ENCODE data around the gene MMAB. TPM values are rescaled to one million over a fixed set of nuclear protein-coding genes. Genes with fewer than 3 reads are reported as not detected.

MMAB gene
- polyA plus RNA-seq, 4 donors = 23.9 to 95.9 (median 33.1) TPM

DNA sequence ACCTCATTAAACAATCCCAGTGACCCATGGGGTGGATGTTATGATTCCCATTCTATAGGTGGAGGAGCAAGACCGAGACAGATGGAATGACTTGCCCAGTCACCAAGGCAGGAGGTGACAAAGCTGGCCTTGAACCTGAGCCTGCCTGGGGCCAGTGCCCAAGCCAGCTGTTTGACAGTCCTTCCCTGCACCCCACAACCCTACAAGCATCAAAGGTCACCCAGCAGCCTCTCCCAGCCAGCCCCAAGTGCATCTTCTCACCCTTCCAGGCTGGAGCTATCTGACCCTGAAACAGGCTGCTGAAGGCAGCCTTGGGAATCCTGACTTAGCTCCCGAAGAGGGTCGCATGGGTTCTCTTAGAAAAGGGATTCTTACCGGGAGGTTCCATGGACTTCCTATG lies 20.3 kb downstream of the MMAB start:
- H3K9me3 ChIP-seq (ENCODE audit: control insufficient read depth in 2 of 2, insufficient read depth in 1 of 2, low read depth in 1 of 2, low read length in 1 of 2) = no peaks in the 10 kb centered on the region
- 33 to 70% (median 52%) methylated on average over 4 of the region's 4 CpGs for WGBS, 3 donors
- DNase-seq (no peak), FAIRE-seq (no peak)
- H3K4me3 ChIP-seq (ENCODE audit: low read depth in 1 of 3, low read length in 3 of 3) = no peak overlapping the region
- H3K36me3 ChIP-seq (ENCODE audit: control insufficient read depth in 3 of 3, insufficient read depth in 2 of 3, low read depth in 1 of 3, low read length in 3 of 3) = peaks cover 0 to 24% (median 0%) of the 10 kb centered on the region in 3 donors
- peaks cover 0 to 19% (median 4%) of the 10 kb centered on the region in 3 donors for H3K27me3 ChIP-seq (ENCODE audit: control insufficient read depth in 3 of 3, insufficient read depth in 3 of 3, low read length in 3 of 3)
- H3K4me1 ChIP-seq (ENCODE audit: control insufficient read depth in 3 of 3, insufficient read depth in 2 of 3, low read depth in 1 of 3, low read length in 2 of 3) = peaks cover 0 to 3% (median 0%) of the 10 kb centered on the region in 3 donors
- no peak overlapping the region for H3K27ac ChIP-seq (ENCODE audit: low read depth in 1 of 3, low read length in 2 of 3)

- Histone ChIP-seq H3K27me3 (ENCODE audit: control insufficient read depth in 3 of 3, insufficient read depth in 3 of 3, low read length in 3 of 3) (peaks cover 0 to 19% (median 4%) of the 10 kb centered on the region in 3 donors), H3K36me3 (ENCODE audit: control insufficient read depth in 3 of 3, insufficient read depth in 2 of 3, low read depth in 1 of 3, low read length in 3 of 3) (peaks cover 0 to 7% (median 0%) of the 10 kb centered on the region in 3 donors), H3K27ac (ENCODE audit: low read depth in 1 of 3, low read length in 2 of 3) (no peak overlapping the region), H3K4me3 (ENCODE audit: low read depth in 1 of 3, low read length in 3 of 3) (no peak overlapping the region), H3K4me1 (ENCODE audit: control insufficient read depth in 3 of 3, insufficient read depth in 2 of 3, low read depth in 1 of 3, low read length in 2 of 3) (no peaks in the 10 kb centered on the region), H3K9me3 (ENCODE audit: control insufficient read depth in 2 of 2, insufficient read depth in 1 of 2, low read depth in 1 of 2, low read length in 1 of 2) (no peaks in the 10 kb centered on the region)
- DNase-seq (no peak), FAIRE-seq (no peak)
- 82 to 88% (median 84%) methylated on average over 6 of the region's 6 CpGs for WGBS, 3 donors
Observed at GRCh38 chr12:109551108-109551507, 22.2 kb downstream of the MMAB start.

GRCh38 chr12:109550281-109550680 lies 23.0 kb downstream of the MMAB start:
- DNase-seq (no peak), FAIRE-seq (no peak)
- Histone ChIP-seq H3K27me3 (ENCODE audit: control insufficient read depth in 3 of 3, insufficient read depth in 3 of 3, low read length in 3 of 3) (peaks cover 0 to 19% (median 4%) of the 10 kb centered on the region in 3 donors), H3K27ac (ENCODE audit: low read depth in 1 of 3, low read length in 2 of 3) (no peak overlapping the region), H3K4me3 (ENCODE audit: low read depth in 1 of 3, low read length in 3 of 3) (no peak overlapping the region), H3K9me3 (ENCODE audit: control insufficient read depth in 2 of 2, insufficient read depth in 1 of 2, low read depth in 1 of 2, low read length in 1 of 2) (no peaks in the 10 kb centered on the region), H3K4me1 (ENCODE audit: control insufficient read depth in 3 of 3, insufficient read depth in 2 of 3, low read depth in 1 of 3, low read length in 2 of 3) (no peaks in the 10 kb centered on the region), H3K36me3 (ENCODE audit: control insufficient read depth in 3 of 3, insufficient read depth in 2 of 3, low read depth in 1 of 3, low read length in 3 of 3) (no peaks in the 10 kb centered on the region)
- 69 to 73% (median 73%) methylated on average over 12 of the region's 12 CpGs for WGBS, 3 donors

DNA sequence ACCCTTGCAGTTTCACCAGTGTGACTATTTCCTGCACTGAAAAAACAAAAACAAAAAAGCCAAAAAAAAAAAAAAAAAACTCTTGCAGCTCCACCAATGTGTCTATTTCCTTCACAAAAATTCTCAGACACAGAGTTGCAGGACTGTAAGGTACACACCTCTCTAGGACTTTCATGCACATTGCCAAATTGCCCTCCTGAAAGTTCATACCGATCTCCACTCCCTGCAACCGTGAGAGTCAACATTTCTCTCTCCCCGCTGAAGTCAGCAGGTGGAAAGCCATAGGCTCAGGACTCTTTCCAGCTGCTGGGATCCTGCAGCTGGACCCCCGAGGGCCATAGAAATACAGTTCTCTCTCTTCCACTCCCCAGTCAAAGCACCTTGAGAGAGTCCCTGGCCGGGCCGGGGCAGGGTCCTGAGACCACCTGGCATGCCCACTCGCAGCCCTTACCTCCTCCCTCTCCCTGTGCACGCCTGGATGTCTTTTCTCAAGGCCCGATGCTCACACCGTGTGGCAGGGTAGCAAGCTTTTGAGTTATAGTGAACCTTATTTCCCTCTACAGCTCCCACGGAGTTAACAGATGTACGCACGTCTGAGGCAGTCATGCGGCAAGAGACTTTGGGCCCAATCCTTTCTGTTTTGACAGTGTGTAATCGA lies 23.6 kb downstream of the MMAB start:
- no peaks in the 10 kb centered on the region for H3K36me3 ChIP-seq (ENCODE audit: control insufficient read depth in 3 of 3, insufficient read depth in 2 of 3, low read depth in 1 of 3, low read length in 3 of 3)
- WGBS, 3 donors = 32 to 51% (median 34%) methylated on average over 15 of the region's 15 CpGs
- FAIRE-seq = no peak
- H3K27ac ChIP-seq (ENCODE audit: low read depth in 1 of 3, low read length in 2 of 3) = no peak overlapping the region
- no peaks in the 10 kb centered on the region for H3K9me3 ChIP-seq (ENCODE audit: control insufficient read depth in 2 of 2, insufficient read depth in 1 of 2, low read depth in 1 of 2, low read length in 1 of 2)
- no peaks in the 10 kb centered on the region for H3K4me1 ChIP-seq (ENCODE audit: control insufficient read depth in 3 of 3, insufficient read depth in 2 of 3, low read depth in 1 of 3, low read length in 2 of 3)
- peaks cover 0 to 18% (median 4%) of the 10 kb centered on the region in 3 donors for H3K27me3 ChIP-seq (ENCODE audit: control insufficient read depth in 3 of 3, insufficient read depth in 3 of 3, low read length in 3 of 3)
- no peak overlapping the region for H3K4me3 ChIP-seq (ENCODE audit: low read depth in 1 of 3, low read length in 3 of 3)
- no peak for DNase-seq

GRCh38 chr12:109548258-109548657 lies 25.0 kb downstream of the MMAB start:
- Histone ChIP-seq H3K27ac (ENCODE audit: low read depth in 1 of 3, low read length in 2 of 3) (no peak overlapping the region), H3K9me3 (ENCODE audit: control insufficient read depth in 2 of 2, insufficient read depth in 1 of 2, low read depth in 1 of 2, low read length in 1 of 2) (no peaks in the 10 kb centered on the region), H3K36me3 (ENCODE audit: control insufficient read depth in 3 of 3, insufficient read depth in 2 of 3, low read depth in 1 of 3, low read length in 3 of 3) (no peaks in the 10 kb centered on the region), H3K4me1 (ENCODE audit: control insufficient read depth in 3 of 3, insufficient read depth in 2 of 3, low read depth in 1 of 3, low read length in 2 of 3) (no peaks in the 10 kb centered on the region), H3K27me3 (ENCODE audit: control insufficient read depth in 3 of 3, insufficient read depth in 3 of 3, low read length in 3 of 3) (peaks cover 0 to 12% (median 4%) of the 10 kb centered on the region in 3 donors), H3K4me3 (ENCODE audit: low read depth in 1 of 3, low read length in 3 of 3) (no peak overlapping the region)
- 76 to 89% (median 87%) methylated on average over 4 of the region's 4 CpGs for WGBS, 3 donors
- no peak for FAIRE-seq
- no peak for DNase-seq

- no peak for FAIRE-seq
- no peaks in the 10 kb centered on the region for H3K9me3 ChIP-seq (ENCODE audit: control insufficient read depth in 2 of 2, insufficient read depth in 1 of 2, low read depth in 1 of 2, low read length in 1 of 2)
- H3K4me1 ChIP-seq (ENCODE audit: control insufficient read depth in 3 of 3, insufficient read depth in 2 of 3, low read depth in 1 of 3, low read length in 2 of 3) = no peaks in the 10 kb centered on the region
- 90 to 92% (median 91%) methylated on average over 18 of the region's 18 CpGs for WGBS, 3 donors
- H3K27ac ChIP-seq (ENCODE audit: low read depth in 1 of 3, low read length in 2 of 3) = no peak overlapping the region
- DNase-seq = no peak
- no peaks in the 10 kb centered on the region for H3K36me3 ChIP-seq (ENCODE audit: control insufficient read depth in 3 of 3, insufficient read depth in 2 of 3, low read depth in 1 of 3, low read length in 3 of 3)
- no peak overlapping the region for H3K4me3 ChIP-seq (ENCODE audit: low read depth in 1 of 3, low read length in 3 of 3)
- peaks cover 0 to 12% (median 4%) of the 10 kb centered on the region in 3 donors for H3K27me3 ChIP-seq (ENCODE audit: control insufficient read depth in 3 of 3, insufficient read depth in 3 of 3, low read length in 3 of 3)
Observed at GRCh38 chr12:109547286-109547685, 26.0 kb downstream of the MMAB start.

GRCh38 chr12:109545826-109546225 lies 27.5 kb downstream of the MMAB start:
- Histone ChIP-seq H3K9me3 (ENCODE audit: control insufficient read depth in 2 of 2, insufficient read depth in 1 of 2, low read depth in 1 of 2, low read length in 1 of 2) (no peaks in the 10 kb centered on the region), H3K27ac (ENCODE audit: low read depth in 1 of 3, low read length in 2 of 3) (no peak overlapping the region), H3K4me1 (ENCODE audit: control insufficient read depth in 3 of 3, insufficient read depth in 2 of 3, low read depth in 1 of 3, low read length in 2 of 3) (no peaks in the 10 kb centered on the region), H3K4me3 (ENCODE audit: low read depth in 1 of 3, low read length in 3 of 3) (no peak overlapping the region), H3K36me3 (ENCODE audit: control insufficient read depth in 3 of 3, insufficient read depth in 2 of 3, low read depth in 1 of 3, low read length in 3 of 3) (no peaks in the 10 kb centered on the region), H3K27me3 (ENCODE audit: control insufficient read depth in 3 of 3, insufficient read depth in 3 of 3, low read length in 3 of 3) (peaks cover 0 to 12% (median 4%) of the 10 kb centered on the region in 3 donors)
- no peak for DNase-seq
- no peak for FAIRE-seq
- 58 to 71% (median 65%) methylated on average over 5 of the region's 5 CpGs for WGBS, 3 donors

- Histone ChIP-seq H3K27me3 (ENCODE audit: control insufficient read depth in 3 of 3, insufficient read depth in 3 of 3, low read length in 3 of 3) (peaks cover 0 to 7% (median 4%) of the 10 kb centered on the region in 3 donors), H3K27ac (ENCODE audit: low read depth in 1 of 3, low read length in 2 of 3) (no peak overlapping the region), H3K4me3 (ENCODE audit: low read depth in 1 of 3, low read length in 3 of 3) (no peak overlapping the region), H3K4me1 (ENCODE audit: control insufficient read depth in 3 of 3, insufficient read depth in 2 of 3, low read depth in 1 of 3, low read length in 2 of 3) (no peaks in the 10 kb centered on the region), H3K9me3 (ENCODE audit: control insufficient read depth in 2 of 2, insufficient read depth in 1 of 2, low read depth in 1 of 2, low read length in 1 of 2) (no peaks in the 10 kb centered on the region), H3K36me3 (ENCODE audit: control insufficient read depth in 3 of 3, insufficient read depth in 2 of 3, low read depth in 1 of 3, low read length in 3 of 3) (no peaks in the 10 kb centered on the region)
- 26 to 48% (median 42%) methylated on average over 7 of the region's 7 CpGs for WGBS, 3 donors
- FAIRE-seq = no peak
- peak in 1 of 2 donors; percentile 17 for DNase-seq
Observed at GRCh38 chr12:109544955-109545531, 28.3 kb downstream of the MMAB start.

All from small intestine (tissue), 7 donors.